GM12892 (cell line): ENCODE data around the gene SAXO2.
"Not testable (repeated sequence)": the region's sequence is repeated elsewhere in the genome, so short reads cannot be mapped to it uniquely, and the experiment has no call there.

Experiments
- POLR2AphosphoS5 ChIP-seq: IDR thresholded peaks from 2 replicates; pipeline ENCODE4 v1.6.1; 2011; ENCODE audit warnings: low read depth, low read length, control low read depth
- TAF1 ChIP-seq: IDR thresholded peaks from 2 replicates; pipeline ENCODE4 v1.6.1; 2011; ENCODE audit warnings: low read depth, mild to moderate bottlenecking, control low read depth, low read length, borderline replicate concordance

DNA sequence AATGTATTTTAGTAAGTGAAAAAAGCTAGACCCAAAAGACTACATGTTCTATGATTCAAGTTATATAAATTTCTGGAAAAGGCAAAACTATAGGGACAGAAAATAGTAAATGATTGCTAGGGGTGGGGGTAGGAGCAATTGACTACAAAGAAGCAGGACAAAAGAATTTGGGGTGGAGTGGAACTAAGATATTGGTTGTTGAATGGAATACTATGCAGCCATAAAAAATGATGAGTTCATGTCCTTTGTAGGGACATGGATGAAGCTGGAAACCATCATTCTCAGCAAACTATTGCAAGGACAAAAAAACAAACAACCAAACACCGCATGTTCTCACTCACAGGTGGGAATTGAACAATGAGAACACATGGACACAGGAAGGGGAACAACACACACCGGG, 25.6 kb downstream of the SAXO2 start:
- TF ChIP-seq TAF1, POLR2AphosphoS5: not testable (repeated sequence)
